Fibroblast of lung (primary cell): ENCODE data around the gene PSMD13. TPM values are rescaled to one million over a fixed set of nuclear protein-coding genes. Genes with fewer than 3 reads are reported as not detected.
"Not testable (repeated sequence)": the region's sequence is repeated elsewhere in the genome, so short reads cannot be mapped to it uniquely, and the experiment has no call there.

Experiments used
- DNase-seq, 2 donors: peaks; one replicate each; pipeline versions ENCODE4 v3.0.0 to v3.0.0-alpha.2; 2010; ENCODE audit warnings: low read depth in 2 of 2
- H2AFZ ChIP-seq: 2 replicates; pipeline ENCODE4 v1.5.1; 2012; ENCODE audit warnings: low read length, control low read depth, inconsistent platforms
- H3K27ac ChIP-seq: 2 replicates; pipeline ENCODE4 v1.5.1; 2011; ENCODE audit warnings: low read length, control low read depth; ENCODE audit not compliant: insufficient read depth
- H3K27me3 ChIP-seq: 2 replicates; pipeline ENCODE4 v1.5.1; 2011; ENCODE audit warnings: mild to moderate bottlenecking, low read length; ENCODE audit not compliant: control insufficient read depth, insufficient read depth
- H3K36me3 ChIP-seq: 2 replicates; pipeline ENCODE4 v1.5.1; 2011; ENCODE audit warnings: low read length; ENCODE audit not compliant: control insufficient read depth, insufficient read depth
- H3K4me1 ChIP-seq: 2 replicates; pipeline ENCODE4 v1.5.1; 2011; ENCODE audit warnings: low read length; ENCODE audit not compliant: control insufficient read depth, insufficient read depth; ENCODE audit errors: extremely low read depth
- H3K4me2 ChIP-seq: 2 replicates; pipeline ENCODE4 v1.5.1; 2011; ENCODE audit warnings: low read length, control low read depth; ENCODE audit not compliant: insufficient read depth; ENCODE audit errors: extremely low read depth
- H3K4me3 ChIP-seq, 4 experiments: fragments of 200-600 bp in 1 of 4; sonication (generic) in 1 of 4; replicated peaks in 1 of 4; 2 replicates each; pipeline ENCODE4 v1.5.1; 2011 to 2016; ENCODE audit warnings: low read length in 4 of 4, low read depth in 3 of 4, mild to moderate bottlenecking in 3 of 4, control low read depth in 2 of 4, inconsistent platforms in 1 of 4, mixed read lengths in 1 of 4; ENCODE audit not compliant: insufficient read depth in 1 of 4; ENCODE audit errors: control extremely low read depth in 1 of 4
- H3K79me2 ChIP-seq: 2 replicates; pipeline ENCODE4 v1.5.1; 2012; ENCODE audit warnings: mild to moderate bottlenecking, low read length, inconsistent platforms; ENCODE audit not compliant: control insufficient read depth, insufficient read depth
- H3K9ac ChIP-seq: 2 replicates; pipeline ENCODE4 v1.5.1; 2011; ENCODE audit warnings: mild to moderate bottlenecking, low read length, control low read depth; ENCODE audit not compliant: insufficient read depth
- H3K9me3 ChIP-seq: 2 replicates; pipeline ENCODE4 v1.5.1; 2012; ENCODE audit warnings: low read depth, low read length; ENCODE audit not compliant: control insufficient read depth, insufficient read depth
- H4K20me1 ChIP-seq: 2 replicates; pipeline ENCODE4 v1.5.1; 2011; ENCODE audit warnings: low read length; ENCODE audit not compliant: control insufficient read depth, insufficient read depth; ENCODE audit errors: extremely low read depth
- CTCF ChIP-seq, 2 donors: IDR thresholded peaks in 1 of 2; conservative IDR thresholded peaks in 1 of 2; 1 replicate in 1 of 2; 2 replicates in 1 of 2; pipeline ENCODE4 v1.5.1; 2011 to 2012; ENCODE audit warnings: low read length in 2 of 2, control low read depth in 1 of 2, inconsistent platforms in 1 of 2, low read depth in 1 of 2, mild to moderate bottlenecking in 1 of 2
- EZH2 ChIP-seq: IDR thresholded peaks from 2 replicates; pipeline ENCODE4 v1.5.1; 2012; ENCODE audit warnings: low read length, control low read depth, mild to moderate bottlenecking; ENCODE audit errors: missing control alignments
- polyA minus RNA-seq: library from RNA; depleted of rRNA, polyadenylated mRNA; stranded (reverse); fragments of >200 nt; gene quantifications from 2 replicates; pipeline ENCODE4 v1.2.3, GENCODE V29; 2011; ENCODE audit warnings: low replicate concordance
- polyA plus RNA-seq, 2 donors: library from polyadenylated mRNA; depleted of rRNA in 1 of 2; stranded (reverse) in 1 of 2; unstranded in 1 of 2; fragments of >200 nt; gene quantifications; 2 replicates each; pipeline ENCODE4 v1.2.1, GENCODE V29; 2011 to 2012; ENCODE audit warnings: missing spikeins in 1 of 2
- total RNA-seq: library from RNA; depleted of rRNA; stranded (reverse); fragments of >200 nt; gene quantifications from 2 replicates; pipeline ENCODE4 v1.2.1, GENCODE V29; 2014

The PSMD13 gene
- 81.4 and 106 TPM in 2 replicates for total RNA-seq
- 147 and 178 TPM in 2 replicates for polyA plus RNA-seq
- 130 and 183 TPM in 2 replicates for polyA plus RNA-seq (2012)
- polyA minus RNA-seq = 81.6 and 101 TPM in 2 replicates

- TF ChIP-seq EZH2 (no peak), CTCF (conservative IDR thresholded peaks at IDR 0.05 in 1 of 2, IDR thresholded peaks at IDR 0.05 in 1 of 2; ENCODE audit: low read depth in 1 of 2, low read length in 2 of 2) (no peak)
- H3K4me3 ChIP-seq = peak within 1 kb of the TSS; percentile 96 to 100 (median 97)
- peak within 1 kb of the TSS; percentile 98 for H3K9ac ChIP-seq
- peak within 1 kb of the TSS; percentile 99 for H3K4me2 ChIP-seq
- H3K79me2 ChIP-seq = peaks cover 41% of the 10 kb centered on the region
- no peaks in the 10 kb centered on the region for H3K9me3 ChIP-seq
- peak within 1 kb of the TSS; percentile 93 for H3K27ac ChIP-seq
- no peaks in the 10 kb centered on the region for H4K20me1 ChIP-seq
- H3K27me3 ChIP-seq = no peaks in the 10 kb centered on the region
- no peaks in the 10 kb centered on the region for H3K36me3 ChIP-seq
- peak within 1 kb of the TSS; percentile 89 for H2AFZ ChIP-seq
- H3K4me1 ChIP-seq = peaks cover 5% of the 10 kb centered on the region
- DNase-seq = peak; percentile 76 to 82
Observed at GRCh38 chr11:236774-237767, at the start of gene PSMD13. PSMD13 (plus strand) TSS chr11:236976; CDS start chr11:237050, 74 bp downstream.

- H3K27me3 ChIP-seq, H4K20me1 ChIP-seq, H3K79me2 ChIP-seq, H3K9me3 ChIP-seq, H3K4me2 ChIP-seq, H3K9ac ChIP-seq, H3K4me1 ChIP-seq, DNase-seq, H2AFZ ChIP-seq, H3K27ac ChIP-seq, H3K36me3 ChIP-seq, H3K4me3 ChIP-seq: not testable (repeated sequence)
Observed at GRCh38 chr11:189200-189783, 47.5 kb upstream of the PSMD13 start.

- H3K4me2 ChIP-seq, H3K4me3 ChIP-seq: not testable (repeated sequence)
Observed at GRCh38 chr11:189843-190311, 46.9 kb upstream of the PSMD13 start.

GRCh38 chr11:190546-190945, 46.2 kb upstream of the PSMD13 start:
- not testable (repeated sequence) for H3K4me1 ChIP-seq, H3K9ac ChIP-seq, H4K20me1 ChIP-seq, H3K4me2 ChIP-seq, H3K79me2 ChIP-seq, H3K36me3 ChIP-seq, DNase-seq, H3K27me3 ChIP-seq, H3K27ac ChIP-seq, H2AFZ ChIP-seq, H3K9me3 ChIP-seq, H3K4me3 ChIP-seq

More at GRCh38 chr11:189843-190311, 46.9 kb upstream of the PSMD13 start:
- not testable (repeated sequence) for H3K36me3 ChIP-seq, H3K4me1 ChIP-seq, H3K9me3 ChIP-seq, DNase-seq, H3K27me3 ChIP-seq, H3K27ac ChIP-seq, H2AFZ ChIP-seq, H3K9ac ChIP-seq, H3K79me2 ChIP-seq, H4K20me1 ChIP-seq

- not testable (repeated sequence) for H3K36me3 ChIP-seq, H3K9me3 ChIP-seq, H3K27me3 ChIP-seq, H3K9ac ChIP-seq, H4K20me1 ChIP-seq, H2AFZ ChIP-seq, H3K4me3 ChIP-seq, H3K27ac ChIP-seq, DNase-seq, H3K4me2 ChIP-seq, H3K4me1 ChIP-seq, H3K79me2 ChIP-seq
Observed at GRCh38 chr11:191490-192478, 45.0 kb upstream of the PSMD13 start.
